Measurements from ENCODE around the gene C7. TPM values are rescaled to one million over a fixed set of nuclear protein-coding genes. Genes with fewer than 3 reads are reported as not detected.

The C7 gene
- total RNA-seq, 2 donors from 2014 or later, result 288 to 392 TPM

- TF ChIP-seq CTCF (IDR thresholded peaks at IDR 0.05) (no peak), POLR2A (IDR thresholded peaks at IDR 0.05) (no peak)
- DNase-seq, result no peak
- Histone ChIP-seq H3K27me3 (no peaks in the 10 kb centered on the region), H3K27ac (no peak overlapping the region), H3K9me3 (no peaks in the 10 kb centered on the region), H3K4me3 (no peak overlapping the region), H3K36me3 (replicated peaks in 1 of 2; ENCODE audit: insufficient read depth in 1 of 2, low read depth in 2 of 2) (no peaks in the 10 kb centered on the region), H3K4me1 (no peaks in the 10 kb centered on the region)
- WGBS, 2 donors, result 66 to 69% methylated on average over 3 of the region's 3 CpGs
- intact Hi-C loops (cut with DNase I), result no loop called here
- ATAC-seq, result no peak
These were observed 66.7 kb downstream of the C7 start for GRCh38 chr5:40976041-40976440.

GRCh38 chr5:40976836-40977235, 67.5 kb downstream of the C7 start:
- no peaks in the 10 kb centered on the region for H3K27me3 ChIP-seq
- no peak for ATAC-seq
- no peak for DNase-seq

GRCh38 chr5:40981420-40981819, 72.1 kb downstream of the C7 start:
- no peak for ATAC-seq
- no peaks in the 10 kb centered on the region for H3K27me3 ChIP-seq
- no peak overlapping the region for H3K27ac ChIP-seq
- H3K4me1 ChIP-seq, result no peaks in the 10 kb centered on the region
- intact Hi-C loops (cut with DNase I), result no loop called here
- no peaks in the 10 kb centered on the region for H3K36me3 ChIP-seq (replicated peaks in 1 of 2; ENCODE audit: insufficient read depth in 1 of 2, low read depth in 2 of 2)
- H3K4me3 ChIP-seq, result no peak overlapping the region
- WGBS, 2 donors, result 89 to 90% methylated on average over 9 of the region's 9 CpGs
- no peaks in the 10 kb centered on the region for H3K9me3 ChIP-seq
- TF ChIP-seq CTCF (IDR thresholded peaks at IDR 0.05) (no peak), POLR2A (IDR thresholded peaks at IDR 0.05) (no peak)
- no peak for DNase-seq

More at GRCh38 chr5:40976836-40977235, 67.5 kb downstream of the C7 start:
- Histone ChIP-seq H3K4me3 (no peak overlapping the region), H3K4me1 (no peaks in the 10 kb centered on the region), H3K36me3 (replicated peaks in 1 of 2; ENCODE audit: insufficient read depth in 1 of 2, low read depth in 2 of 2) (no peaks in the 10 kb centered on the region), H3K9me3 (no peaks in the 10 kb centered on the region), H3K27ac (no peak overlapping the region)
- intact Hi-C loops (cut with DNase I), result no loop called here
- WGBS, 2 donors, result 42 to 47% methylated on average over 3 of the region's 3 CpGs
- TF ChIP-seq POLR2A (IDR thresholded peaks at IDR 0.05) (no peak), CTCF (IDR thresholded peaks at IDR 0.05) (no peak)

- Histone ChIP-seq H3K27ac (no peak overlapping the region), H3K36me3 (replicated peaks in 1 of 2; ENCODE audit: insufficient read depth in 1 of 2, low read depth in 2 of 2) (no peaks in the 10 kb centered on the region), H3K27me3 (no peaks in the 10 kb centered on the region), H3K9me3 (no peaks in the 10 kb centered on the region), H3K4me3 (no peak overlapping the region), H3K4me1 (no peaks in the 10 kb centered on the region)
- ATAC-seq, result no peak
- intact Hi-C loops (cut with DNase I), result no loop called here
- TF ChIP-seq POLR2A (IDR thresholded peaks at IDR 0.05) (no peak), CTCF (IDR thresholded peaks at IDR 0.05) (no peak)
- 75 to 76% methylated on average over 3 of the region's 3 CpGs for WGBS, 2 donors
- DNase-seq, result no peak
These were observed 74.5 kb downstream of the C7 start for GRCh38 chr5:40983781-40984180.

- ATAC-seq (no peak), DNase-seq (no peak)
- Histone ChIP-seq H3K27me3 (no peaks in the 10 kb centered on the region), H3K36me3 (replicated peaks in 1 of 2; ENCODE audit: insufficient read depth in 1 of 2, low read depth in 2 of 2) (no peaks in the 10 kb centered on the region), H3K4me3 (no peak overlapping the region), H3K9me3 (no peaks in the 10 kb centered on the region), H3K4me1 (peaks cover 2% of the 10 kb centered on the region), H3K27ac (no peak overlapping the region)
- intact Hi-C loops (cut with DNase I), result no loop called here
- TF ChIP-seq CTCF (IDR thresholded peaks at IDR 0.05), result no peak
- TF ChIP-seq POLR2A (IDR thresholded peaks at IDR 0.05), result no peak
- 74 to 80% methylated on average over 3 of the region's 3 CpGs for WGBS, 2 donors
These were observed 75.6 kb downstream of the C7 start for GRCh38 chr5:40984884-40985283.

Measured in body of pancreas (tissue), 4 donors.